ENCODE results near the gene SLC44A1. TPM values are rescaled to one million over a fixed set of nuclear protein-coding genes. Genes with fewer than 3 reads are reported as not detected.

SLC44A1 gene
- total and polyA plus RNA-seq, 12 donors: 6.1 to 29.0 (median 17.8) TPM

DNA sequence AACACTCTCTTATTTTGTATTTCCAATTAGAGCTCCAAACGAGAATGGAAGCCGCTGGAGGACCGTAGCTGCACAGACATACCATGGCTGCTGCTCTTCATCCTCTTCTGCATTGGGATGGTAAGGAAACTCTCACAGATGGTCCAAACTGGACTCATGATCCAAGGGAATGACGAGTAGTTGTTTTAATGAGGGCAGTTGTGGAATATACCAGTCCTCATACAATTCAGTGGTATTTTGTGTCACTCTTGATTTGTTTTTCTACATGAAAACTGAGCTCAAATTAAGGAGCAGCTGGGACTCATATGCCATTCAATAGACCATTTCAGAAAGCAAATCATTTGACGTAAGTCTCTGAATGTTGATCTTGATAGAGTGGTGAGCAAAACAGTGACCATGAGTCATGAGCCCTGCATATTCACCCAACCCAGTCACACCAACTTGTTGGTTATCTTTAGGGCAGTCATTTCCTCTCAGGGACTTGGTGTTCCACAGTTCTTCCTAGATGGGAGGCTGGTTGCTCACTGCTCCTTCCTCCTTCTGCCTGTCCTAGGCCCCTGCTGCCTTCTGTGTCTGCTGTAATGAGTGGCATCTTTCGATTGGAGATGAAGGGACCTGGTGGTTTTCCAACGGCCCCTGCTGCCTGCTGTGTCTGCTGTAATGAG lies 54.9 kb downstream of the SLC44A1 start:
- no peak overlapping the region for H3K4me3 ChIP-seq
- peaks cover 0 to 36% (median 16%) of the 10 kb centered on the region in 9 donors for H3K4me1 ChIP-seq
- peaks cover 0 to 24% (median 0%) of the 10 kb centered on the region in 9 donors for H3K36me3 ChIP-seq
- no peak for DNase-seq
- no peaks in the 10 kb centered on the region for H3K9me3 ChIP-seq
- H3K27ac ChIP-seq: peak overlapping the region in 4 of 10 donors; percentile 11 to 69 (median 42)
- H3K27me3 ChIP-seq: no peaks in the 10 kb centered on the region
- 85 to 89% methylated on average over 7 of the region's 7 CpGs for WGBS, 2 donors
- TF ChIP-seq CTCF (IDR thresholded peaks at IDR 0.05): no peak
- intact Hi-C loops (cut with DNase I): loop anchor here in 3 of 10 donors (5.0 to 10.0 kb wide), 2 partner anchors 52 to 55 kb away; partner anchors contain the start of gene SLC44A1 (in 1 of the 3)
- ATAC-seq: peak in 5 of 8 donors; percentile 55 to 92 (median 78)

DNA sequence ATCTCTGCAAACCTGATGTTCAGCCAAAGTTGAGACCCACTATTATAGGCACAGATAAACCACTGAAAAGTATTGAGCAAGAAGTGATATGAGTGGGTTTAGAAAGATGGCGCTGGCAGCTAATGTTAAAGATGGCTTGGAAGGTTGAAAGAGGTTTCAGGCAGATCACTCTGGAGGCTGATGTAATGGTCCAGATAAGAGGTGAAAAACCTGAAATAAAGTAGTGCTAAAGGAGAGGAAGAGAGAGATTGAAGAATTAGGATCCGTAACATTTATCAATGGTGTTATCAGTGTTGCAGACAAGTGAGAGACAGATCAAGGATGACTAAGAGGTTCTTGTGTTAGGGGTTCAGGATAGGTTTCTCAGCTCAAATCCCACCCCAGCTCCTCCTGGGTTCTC lies 58.3 kb downstream of the SLC44A1 start:
- Histone ChIP-seq H3K36me3 (peaks cover 0 to 24% (median 0%) of the 10 kb centered on the region in 9 donors), H3K4me1 (peaks cover 0 to 19% (median 10%) of the 10 kb centered on the region in 9 donors), H3K27ac (no peak overlapping the region), H3K27me3 (no peaks in the 10 kb centered on the region), H3K4me3 (no peak overlapping the region), H3K9me3 (no peaks in the 10 kb centered on the region)
- intact Hi-C loops (cut with DNase I): no loop called here
- ATAC-seq: no peak
- TF ChIP-seq CTCF (IDR thresholded peaks at IDR 0.05): no peak
- 92 to 96% methylated on average over 2 of the region's 2 CpGs for WGBS, 2 donors
- DNase-seq: no peak

DNA sequence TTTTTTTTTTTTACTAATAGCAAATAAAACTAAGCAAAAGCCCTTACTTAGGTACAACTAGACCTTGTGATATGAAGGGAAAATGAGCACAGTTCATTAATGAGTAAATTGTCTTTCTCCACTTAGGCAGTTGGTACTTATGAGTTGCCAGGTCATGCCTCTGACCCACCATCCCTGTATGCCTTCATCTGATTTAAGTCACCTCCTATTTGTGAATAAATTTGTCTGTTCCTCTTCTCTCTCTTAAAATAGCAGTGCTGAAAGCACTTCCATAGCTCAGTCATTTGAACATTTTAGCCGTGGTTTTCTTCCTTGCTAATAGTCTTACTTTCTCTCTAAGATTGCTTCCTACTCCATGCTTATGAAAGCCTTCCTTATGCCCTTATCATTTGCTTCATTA lies 61.4 kb downstream of the SLC44A1 start:
- Histone ChIP-seq H3K36me3 (peaks cover 0 to 10% (median 0%) of the 10 kb centered on the region in 9 donors), H3K27me3 (no peaks in the 10 kb centered on the region), H3K4me1 (peaks cover 0 to 24% (median 5%) of the 10 kb centered on the region in 9 donors), H3K9me3 (no peaks in the 10 kb centered on the region), H3K27ac (no peak overlapping the region), H3K4me3 (no peak overlapping the region)
- no peak for TF ChIP-seq CTCF (IDR thresholded peaks at IDR 0.05)
- WGBS, 2 donors: 51 to 60% methylated on average over 1 of the region's 1 CpG
- DNase-seq (no peak), ATAC-seq (no peak)
- intact Hi-C loops (cut with DNase I): no loop called here

DNA sequence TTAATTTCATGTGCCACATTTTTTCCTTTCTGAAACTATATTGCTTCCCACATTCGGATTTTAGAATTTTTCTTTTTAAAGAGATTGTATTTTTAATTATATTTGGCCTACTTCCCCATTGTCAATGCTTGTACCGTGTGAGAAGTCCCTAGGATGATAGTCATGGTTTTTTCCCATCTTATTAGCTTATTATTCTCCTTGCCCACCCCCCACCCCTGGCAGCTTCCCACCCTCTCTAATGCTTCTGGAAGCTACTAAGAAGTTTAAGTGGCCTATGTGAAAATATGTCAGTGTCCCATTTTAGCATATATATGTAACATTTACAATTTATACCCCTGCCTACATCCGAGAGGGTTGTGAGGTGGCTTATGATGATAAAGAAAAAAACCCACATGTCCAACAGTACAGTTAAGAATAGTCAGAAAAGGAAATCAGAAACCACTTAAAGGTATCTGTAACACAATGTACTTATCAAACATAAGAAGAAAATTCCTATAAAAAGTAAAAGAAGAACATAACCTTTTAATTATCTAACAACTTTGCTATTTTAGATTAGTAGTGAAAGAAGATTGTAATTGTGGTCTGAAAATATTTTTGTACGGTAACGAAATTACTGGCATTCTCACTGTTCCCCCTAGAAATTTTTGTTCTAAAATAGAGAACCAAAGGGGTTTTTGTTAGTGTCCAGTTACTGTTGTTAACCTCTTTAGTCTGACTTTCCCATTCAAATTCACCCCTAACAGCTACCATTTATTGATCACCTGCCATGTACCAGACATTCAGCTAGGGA lies 62.1 kb downstream of the SLC44A1 start:
- TF ChIP-seq CTCF (IDR thresholded peaks at IDR 0.05): no peak
- H3K27me3 ChIP-seq: no peaks in the 10 kb centered on the region
- DNase-seq (no peak), ATAC-seq (no peak)
- H3K36me3 ChIP-seq: peaks cover 0 to 10% (median 0%) of the 10 kb centered on the region in 9 donors
- intact Hi-C loops (cut with DNase I): no loop called here
- WGBS, 2 donors: 88 to 90% methylated on average over 5 of the region's 5 CpGs
- H3K27ac ChIP-seq: no peak overlapping the region
- no peak overlapping the region for H3K4me3 ChIP-seq
- H3K9me3 ChIP-seq: no peaks in the 10 kb centered on the region
- peaks cover 0 to 24% (median 5%) of the 10 kb centered on the region in 9 donors for H3K4me1 ChIP-seq
